Gastrocnemius medialis (tissue), 4 donors: ENCODE measurements around the gene HDAC6. TPM values are rescaled to one million over a fixed set of nuclear protein-coding genes. Genes with fewer than 3 reads are reported as not detected.
"Not testable (repeated sequence)": the region's sequence is repeated elsewhere in the genome, so short reads cannot be mapped to it uniquely, and the experiment has no call there.

Experiments
- ATAC-seq, 2 donors: fragments of 150-250 bp; one replicate each; pipeline ENCODE4 v1.9.1; 2016
- DNase-seq, 2 donors: peaks; one replicate each; pipeline ENCODE4 v3.0.0-alpha.2; 2019
- H3K27ac ChIP-seq, 4 donors: fragments of 200-600 bp; sonication (generic); 1 replicate in 1 of 4; 2 replicates in 3 of 4; pipeline ENCODE4 v1.5.1; 2016 to 2018; ENCODE audit warnings: mild to moderate bottlenecking in 2 of 4, moderate library complexity in 1 of 4
- H3K27me3 ChIP-seq, 3 donors: fragments of 200-600 bp; sonication (generic) in 2 of 3; 1 replicate in 1 of 3; 2 replicates in 2 of 3; pipeline versions ENCODE4 v1.5.1 to v1.6.0; 2016 to 2019; ENCODE audit warnings: mild to moderate bottlenecking in 1 of 3, moderate library complexity in 1 of 3
- H3K36me3 ChIP-seq, 2 donors: fragments of 200-600 bp; sonication (generic) in 1 of 2; one replicate each; pipeline ENCODE4 v1.5.1; 2017 to 2018
- H3K4me1 ChIP-seq, 2 donors: fragments of 200-600 bp; sonication (generic) in 1 of 2; one replicate each; pipeline ENCODE4 v1.5.1; 2016 to 2017; ENCODE audit warnings: mild to moderate bottlenecking in 2 of 2
- H3K4me3 ChIP-seq, 4 donors: fragments of 200-600 bp; sonication (generic) in 3 of 4; 1 replicate in 1 of 4; 2 replicates in 3 of 4; pipeline ENCODE4 v1.5.1; 2016 to 2019; ENCODE audit warnings: mild to moderate bottlenecking in 2 of 4
- H3K9me3 ChIP-seq, 3 donors: fragments of 200-600 bp; sonication (generic) in 2 of 3; 1 replicate in 1 of 3; 2 replicates in 2 of 3; pipeline ENCODE4 v1.5.1; 2016 to 2019
- POLR2A ChIP-seq, 2 donors: fragments of 450-650 bp; IDR thresholded peaks; one replicate each; pipeline ENCODE4 v1.6.1; 2017; ENCODE audit warnings: antibody characterized with exemption in 2 of 2, mild to moderate bottlenecking in 2 of 2, moderate library complexity in 2 of 2
- in situ Hi-C, 4 donors: fragments of 200-750 bp; cut with MboI; loops; one replicate each; pipeline versions ENCODE4 v1.15.0 to v1.8.0; 2017; ENCODE audit warnings: low sequenced_read_pairs in 4 of 4
- intact Hi-C: fragments of 100-400 bp; cut with DNase I; formaldehyde crosslinking; loops from one replicate; pipeline ENCODE4 v1.15.1; 2023; ENCODE audit warnings: low total_unique reads
- total RNA-seq, 4 donors: library from RNA; depleted of rRNA; stranded (reverse); fragments of >200 nt; gene quantifications; one replicate each; pipeline versions ENCODE4 v1.1.0 to v1.2.3, GENCODE V29; 2016
- TF ChIP-seq, protein P1 (sequence below), 5 experiments: fragments of 450-650 bp in 3 of 5; fragments of 200-600 bp in 2 of 5; sonication (generic) in 2 of 5; IDR thresholded peaks in 4 of 5; conservative IDR thresholded peaks in 1 of 5; 1 replicate in 4 of 5; 2 replicates in 1 of 5; pipeline ENCODE4 v1.5.1; 2016 to 2019; ENCODE audit warnings: antibody characterized with exemption in 5 of 5, mild to moderate bottlenecking in 3 of 5, moderate library complexity in 3 of 5

The HDAC6 gene
- total RNA-seq, 4 donors from 2014 or later, result 38.2 to 92.2 (median 61.3) TPM

DNA sequence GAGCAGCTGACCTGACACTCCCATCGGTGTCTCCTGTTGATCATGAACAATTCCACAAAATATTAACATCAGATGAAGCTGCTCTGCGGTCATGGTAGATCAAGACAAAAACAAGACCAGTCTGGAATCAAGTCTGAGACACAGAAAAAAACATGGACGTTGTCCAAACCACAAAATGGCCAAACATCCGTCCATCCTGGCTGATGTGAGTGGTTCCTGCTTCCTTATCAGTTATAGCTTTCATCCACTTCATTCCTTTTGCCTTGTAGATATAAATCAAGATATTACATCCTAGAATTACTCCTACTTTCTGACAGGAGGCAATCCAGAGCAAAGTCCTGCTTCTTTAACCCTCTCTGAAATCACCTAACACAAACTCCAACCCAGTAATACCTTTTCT, 62.3 kb downstream of the HDAC6 start:
- in situ Hi-C loops (no loop called here), intact Hi-C loops (no loop called here)
- ATAC-seq, result no peak
- H3K27ac ChIP-seq, result no peak overlapping the region
- H3K4me3 ChIP-seq, result no peak overlapping the region
- no peaks in the 10 kb centered on the region for H3K27me3 ChIP-seq
- TF ChIP-seq, protein P1, sequence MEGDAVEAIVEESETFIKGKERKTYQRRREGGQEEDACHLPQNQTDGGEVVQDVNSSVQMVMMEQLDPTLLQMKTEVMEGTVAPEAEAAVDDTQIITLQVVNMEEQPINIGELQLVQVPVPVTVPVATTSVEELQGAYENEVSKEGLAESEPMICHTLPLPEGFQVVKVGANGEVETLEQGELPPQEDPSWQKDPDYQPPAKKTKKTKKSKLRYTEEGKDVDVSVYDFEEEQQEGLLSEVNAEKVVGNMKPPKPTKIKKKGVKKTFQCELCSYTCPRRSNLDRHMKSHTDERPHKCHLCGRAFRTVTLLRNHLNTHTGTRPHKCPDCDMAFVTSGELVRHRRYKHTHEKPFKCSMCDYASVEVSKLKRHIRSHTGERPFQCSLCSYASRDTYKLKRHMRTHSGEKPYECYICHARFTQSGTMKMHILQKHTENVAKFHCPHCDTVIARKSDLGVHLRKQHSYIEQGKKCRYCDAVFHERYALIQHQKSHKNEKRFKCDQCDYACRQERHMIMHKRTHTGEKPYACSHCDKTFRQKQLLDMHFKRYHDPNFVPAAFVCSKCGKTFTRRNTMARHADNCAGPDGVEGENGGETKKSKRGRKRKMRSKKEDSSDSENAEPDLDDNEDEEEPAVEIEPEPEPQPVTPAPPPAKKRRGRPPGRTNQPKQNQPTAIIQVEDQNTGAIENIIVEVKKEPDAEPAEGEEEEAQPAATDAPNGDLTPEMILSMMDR (IDR thresholded peaks at IDR 0.05 in 4 of 5, conservative IDR thresholded peaks at IDR 0.05 in 1 of 5), result no peak
- TF ChIP-seq POLR2A (IDR thresholded peaks at IDR 0.05), result no peak
- no peaks in the 10 kb centered on the region for H3K4me1 ChIP-seq
- no peaks in the 10 kb centered on the region for H3K36me3 ChIP-seq
- DNase-seq, result no peak
- no peaks in the 10 kb centered on the region for H3K9me3 ChIP-seq

DNA sequence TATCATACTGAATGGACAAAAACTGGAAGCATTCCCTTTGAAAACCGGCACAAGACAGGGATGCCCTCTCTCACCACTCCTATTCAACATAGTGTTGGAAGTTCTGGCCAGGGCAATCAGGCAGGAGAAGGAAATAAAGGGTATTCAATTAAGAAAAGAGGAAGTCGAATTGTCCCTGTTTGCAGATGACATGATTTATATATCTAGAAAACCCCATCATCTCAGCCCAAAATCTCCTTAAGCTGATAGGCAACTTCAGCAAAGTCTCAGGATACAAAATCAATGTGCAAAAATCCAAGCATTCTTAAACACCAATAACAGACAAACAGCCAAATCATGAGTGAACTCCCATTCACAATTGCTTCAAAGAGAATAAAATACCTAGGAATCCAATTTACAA, 70.2 kb downstream of the HDAC6 start:
- in situ Hi-C loops, result not testable (repeated sequence)

More for the DNA sequence above, 70.2 kb downstream of the HDAC6 start:
- H3K27ac ChIP-seq, ATAC-seq, H3K27me3 ChIP-seq, H3K36me3 ChIP-seq, DNase-seq, H3K4me1 ChIP-seq, intact Hi-C loops, H3K9me3 ChIP-seq, H3K4me3 ChIP-seq: not testable (repeated sequence)

Other genes starting within 250 kb of the HDAC6 start
- 10 to 100 TPM; 49.2 to 92.1 (median 59.9) TPM for gene RBM3, start 227.6 kb upstream of the HDAC6 start, total RNA-seq
- 100 to 1,000 TPM in 3 of 4 donors, 10 to 100 TPM in 1; 82.7 to 143 (median 133) TPM for gene WDR13, start 204.6 kb upstream of the HDAC6 start, total RNA-seq
- 1 to 10 TPM; 1.8 to 2.7 (median 2.5) TPM for gene WAS, start 118.3 kb upstream of the HDAC6 start, total RNA-seq
- gene SUV39H1, start 105.3 kb upstream of the HDAC6 start, total RNA-seq, result 1 to 10 TPM; 1.7 to 6.1 (median 3.3) TPM
- gene GLOD5, start 40.3 kb upstream of the HDAC6 start, total RNA-seq, result not detected
- not detected for gene GATA1, start 15.5 kb upstream of the HDAC6 start, total RNA-seq
- gene ERAS, start 24.4 kb downstream of the HDAC6 start, total RNA-seq, result not detected
- not detected for gene PCSK1N, start 33.5 kb downstream of the HDAC6 start, total RNA-seq
- gene TIMM17B, start 95.7 kb downstream of the HDAC6 start, total RNA-seq, result 100 to 1,000 TPM in 1 of 4 donors, 10 to 100 TPM in 3; 53.3 to 103 (median 68.5) TPM
- 10 to 100 TPM; 61.3 to 90.4 (median 67.8) TPM for gene PQBP1, start 95.9 kb downstream of the HDAC6 start, total RNA-seq
- 10 to 100 TPM; 12.6 to 18.7 (median 18.5) TPM for gene SLC35A2, start 109.6 kb downstream of the HDAC6 start, total RNA-seq
- gene PIM2, start 117.0 kb downstream of the HDAC6 start, total RNA-seq, result 1 to 10 TPM; 2.3 to 3.5 (median 2.4) TPM
- 10 to 100 TPM; 22.2 to 32.2 (median 28.5) TPM for gene OTUD5, start 155.5 kb downstream of the HDAC6 start, total RNA-seq
- 1 to 10 TPM in 1 of 4 donors, under 1 TPM in 3; 0.09 to 1.2 (median 0.77) TPM for gene KCND1, start 169.8 kb downstream of the HDAC6 start, total RNA-seq
- gene GRIPAP1, start 200.2 kb downstream of the HDAC6 start, total RNA-seq, result 10 to 100 TPM in 2 of 4 donors, 1 to 10 TPM in 2; 8.6 to 19.3 (median 10.1) TPM
- gene TFE3, start 241.3 kb downstream of the HDAC6 start, total RNA-seq, result 10 to 100 TPM; 29.3 to 44.5 (median 34.7) TPM